HepG2 (cell line): ENCODE data around the gene DOCK11. TPM values are rescaled to one million over a fixed set of nuclear protein-coding genes. Genes with fewer than 3 reads are reported as not detected.

Experiments
- ATAC-seq: fragments of 200-7000 bp; cut with Tn5 transposase; 3 replicates; pipeline ENCODE4 v1.9.1; 2020; ENCODE audit warnings: mild to moderate bottlenecking, moderate library complexity
- BruUV-seq: library from RNA; stranded (reverse); fragments of 400-500 nt; replicated peaks from 2 replicates; lab custom pipeline; 2021; lab: Mats Ljungman, UMichigan
- CTCF ChIA-PET: fragments of 300-600 bp; formaldehyde crosslinking; extraction: SDS; loops from one replicate; lab custom pipeline; 2021; ENCODE audit warnings: low total read pairs, inconsistent platforms, low intra/inter-chr PET ratio; lab: Yijun Ruan, JAX
- POLR2A ChIA-PET: fragments of 350-600 bp; sonication (Branson Sonifier 250); formaldehyde crosslinking; loops from one replicate; lab custom pipeline; 2020; ENCODE audit warnings: antibody characterized with exemption, inconsistent platforms; lab: Yijun Ruan, JAX
- DNase-seq: peaks from one replicate; pipeline ENCODE4 v3.0.0-alpha.2; 2015; ENCODE audit warnings: low spot score
- FAIRE-seq: peaks from 3 replicates; lab custom pipeline; 2011; peaks lifted over from hg19 to GRCh38; lab: Jason Lieb, UNC
- H2AFZ ChIP-seq: one replicate; pipeline ENCODE4 v1.6.1; 2011; ENCODE audit warnings: low read length, inconsistent platforms
- H3K27ac ChIP-seq: fragments of 300-600 bp; 3 replicates; pipeline ENCODE4 v1.8.0; 2011; ENCODE audit warnings: mixed run types, mild to moderate bottlenecking, mixed read lengths, low read length, inconsistent platforms; ENCODE audit not compliant: insufficient read depth; ENCODE audit errors: extremely low read length
- H3K27me3 ChIP-seq, 2 experiments: fragments of 200-600 bp in 1 of 2; 2 replicates in 1 of 2; 3 replicates in 1 of 2; pipeline versions ENCODE4 v1.6.0 to v1.8.0; 2011; ENCODE audit warnings: low read length in 2 of 2, mild to moderate bottlenecking in 2 of 2, moderate library complexity in 2 of 2, inconsistent platforms in 1 of 2; ENCODE audit not compliant: insufficient read depth in 2 of 2, control insufficient read depth in 1 of 2
- H3K36me3 ChIP-seq, 2 experiments: fragments of 200-600 bp in 1 of 2; replicated peaks in 1 of 2; 2 replicates in 1 of 2; 3 replicates in 1 of 2; pipeline versions ENCODE4 v1.5.1 to v1.8.0; 2011; ENCODE audit warnings: low read length in 2 of 2, inconsistent platforms in 1 of 2; ENCODE audit not compliant: insufficient read depth in 2 of 2, control insufficient read depth in 1 of 2
- H3K4me1 ChIP-seq: 2 replicates; pipeline ENCODE4 v1.5.1; 2012; ENCODE audit warnings: low read length, inconsistent platforms; ENCODE audit not compliant: insufficient read depth
- H3K4me2 ChIP-seq: 2 replicates; pipeline ENCODE4 v1.6.0; 2011; ENCODE audit warnings: low read depth, low read length, inconsistent platforms
- H3K4me3 ChIP-seq, 3 experiments: fragments of 200-600 bp in 1 of 3; sonication (generic), shearing (Covaris generic) in 1 of 3; replicated peaks in 1 of 3; 2 replicates each; pipeline ENCODE4 v1.5.1; 2011 to 2016; ENCODE audit warnings: low read length in 3 of 3, inconsistent platforms in 2 of 3, low read depth in 2 of 3, mild to moderate bottlenecking in 2 of 3, control low read depth in 1 of 3, mixed read lengths in 1 of 3; ENCODE audit not compliant: insufficient read depth in 1 of 3
- H3K79me2 ChIP-seq: one replicate; pipeline ENCODE4 v1.6.1; 2011; ENCODE audit warnings: low read length, inconsistent platforms; ENCODE audit not compliant: insufficient read depth
- H3K9ac ChIP-seq: 2 replicates; pipeline ENCODE4 v1.6.0; 2011; ENCODE audit warnings: mild to moderate bottlenecking, low read depth, low read length, inconsistent platforms; ENCODE audit not compliant: insufficient read depth
- H3K9me3 ChIP-seq: 2 replicates; pipeline ENCODE4 v1.5.1; 2012; ENCODE audit warnings: mild to moderate bottlenecking, low read length
- H4K20me1 ChIP-seq: 2 replicates; pipeline ENCODE4 v1.6.0; 2011; ENCODE audit warnings: inconsistent platforms, mild to moderate bottlenecking, low read length, moderate library complexity; ENCODE audit not compliant: insufficient read depth
- CREB3 ChIP-seq: sonication (generic); formaldehyde crosslinking; IDR thresholded peaks from 2 replicates; pipeline ENCODE4 v1.5.0; 2020; ENCODE audit warnings: missing genetic modification reagents
- IKZF1 ChIP-seq: fragments of 450-650 bp; IDR thresholded peaks from 2 replicates; pipeline ENCODE4 v1.7.1; 2016
- KMT2B ChIP-seq: IDR thresholded peaks from 2 replicates; pipeline ENCODE4 v1.6.1; 2016; ENCODE audit warnings: missing genetic modification reagents, missing compliant biosample characterization
- LBX2 ChIP-seq: sonication (generic); formaldehyde crosslinking; IDR thresholded peaks from 2 replicates; pipeline ENCODE4 v1.5.0; 2020; ENCODE audit warnings: missing genetic modification reagents, mild to moderate bottlenecking, borderline replicate concordance
- MAFF ChIP-seq: IDR thresholded peaks from 2 replicates; pipeline ENCODE4 v1.6.1; 2011; ENCODE audit warnings: low read depth, low read length, improper control_type of control experiment
- NCOA1 ChIP-seq: sonication (generic); formaldehyde crosslinking; IDR thresholded peaks from 2 replicates; pipeline ENCODE4 v1.9.0; 2021; ENCODE audit warnings: missing genetic modification reagents
- ZNF264 ChIP-seq: sonication (generic); formaldehyde crosslinking; IDR thresholded peaks from 2 replicates; pipeline ENCODE4 v1.4.0; 2020; ENCODE audit warnings: missing genetic modification reagents
- ZNF282 ChIP-seq: fragments of 450-650 bp; IDR thresholded peaks from 2 replicates; pipeline ENCODE4 v1.6.1; 2018; ENCODE audit not compliant: partially characterized antibody
- ZNF687 ChIP-seq: sonication (generic); formaldehyde crosslinking; IDR thresholded peaks from 2 replicates; pipeline ENCODE4 v1.5.1; 2020; ENCODE audit warnings: mild to moderate bottlenecking, missing genetic modification reagents, moderate library complexity
- ZNF703 ChIP-seq: sonication (generic); formaldehyde crosslinking; IDR thresholded peaks from 2 replicates; pipeline ENCODE4 v1.5.1; 2020; ENCODE audit warnings: missing genetic modification reagents, mild to moderate bottlenecking, moderate library complexity, borderline replicate concordance
- ZNF780A ChIP-seq: sonication (generic); formaldehyde crosslinking; IDR thresholded peaks from 2 replicates; pipeline ENCODE4 v1.8.0; 2022; ENCODE audit warnings: mild to moderate bottlenecking, missing genetic modification reagents, moderate library complexity
- ZNF839 ChIP-seq: sonication (generic); formaldehyde crosslinking; IDR thresholded peaks from 2 replicates; pipeline ENCODE4 v1.4.0; 2020; ENCODE audit warnings: missing genetic modification reagents, mild to moderate bottlenecking, borderline replicate concordance
- WGBS: methylation state at CpG from one replicate; pipeline ENCODE4 v1.1.6; 2017; ENCODE audit warnings: low lambda C conversion rate; 5-methylcytosine and 5-hydroxymethylcytosine counted together
- in situ Hi-C: cut with HindIII; loops from 2 replicates; pipeline ENCODE4 v1.10.0; 2017; ENCODE audit warnings: low pct_unique_long_range_greater_than_20kb; ENCODE audit not compliant: extremely low pct_ligation_motif_present
- intact Hi-C: fragments of 100-400 bp; cut with micrococcal nuclease; formaldehyde crosslinking; loops from one replicate; pipeline ENCODE4 v1.10.0; 2022; ENCODE audit not compliant: unreplicated experiment
- polyA plus RNA-seq, 8 experiments: library from polyadenylated mRNA; depleted of rRNA in 3 of 8; stranded (reverse) in 7 of 8; unstranded in 1 of 8; fragments of >200 nt; fragmentation: Illumina TruSeq in 4 of 8; extraction: Trizol in 4 of 8; gene quantifications; 2 replicates each; pipeline versions ENCODE4 v1.2.1 to v1.2.3, GENCODE V29; 2011 to 2016; ENCODE audit warnings: low read depth in 4 of 8, missing spikeins in 1 of 8, mixed read lengths in 1 of 8; ENCODE audit not compliant: insufficient read depth in 1 of 8
- total RNA-seq, 5 experiments: library from RNA; depleted of rRNA; stranded (reverse); fragments of >200 nt; fragmentation: Illumina TruSeq; extraction: Trizol; gene quantifications; 2 replicates each; pipeline ENCODE4 v1.2.3, GENCODE V29; 2016; ENCODE audit warnings: low read depth in 1 of 5

DOCK11 gene
- total and polyA plus RNA-seq, 2 of the 13 experiments (the other 11 are each of a cell fraction or from before 2014, with no cell fraction given), result 0.02 to 0.12 TPM

GRCh38 chrX:118536687-118537461 is 41.3 kb downstream of the DOCK11 start (continued):
- TF ChIP-seq CREB3 (CRISPR knock-in tag), result no peak
- no peak for TF ChIP-seq ZNF703 (CRISPR knock-in tag)
- TF ChIP-seq LBX2 (CRISPR knock-in tag), result no peak
- no peak for TF ChIP-seq ZNF264 (CRISPR knock-in tag)

- no peaks in the 10 kb centered on the region for H3K79me2 ChIP-seq
- H3K36me3 ChIP-seq, result no peaks in the 10 kb centered on the region
- intact Hi-C loops (no loop called here), in situ Hi-C loops (no loop called here)
- DNase-seq (no peak), FAIRE-seq (no peak), ATAC-seq (no peak)
- no TSS peak for BruUV-seq
- ChIA-PET POLR2A (no interaction called here), CTCF (no interaction called here)
- no peak overlapping the region for H2AFZ ChIP-seq
- H3K4me2 ChIP-seq, result no peak overlapping the region
- H3K9me3 ChIP-seq, result no peaks in the 10 kb centered on the region
- H3K4me1 ChIP-seq, result no peaks in the 10 kb centered on the region
- no peaks in the 10 kb centered on the region for H4K20me1 ChIP-seq
- H3K9ac ChIP-seq, result no peak overlapping the region
- H3K27me3 ChIP-seq, result no peaks in the 10 kb centered on the region
- no peak overlapping the region for H3K27ac ChIP-seq
- 58% methylated on average over 5 of the region's 5 CpGs for WGBS
- no peak overlapping the region for H3K4me3 ChIP-seq
- TF ChIP-seq KMT2B (no peak), NCOA1 (CRISPR knock-in tag) (no peak), ZNF839 (no peak), ZNF687 (CRISPR knock-in tag) (no peak), IKZF1 (no peak), ZNF282 (no peak), ZNF780A (CRISPR knock-in tag) (no peak), MAFF (no peak)
These were observed 42.8 kb downstream of the DOCK11 start for GRCh38 chrX:118538386-118538785.
